Adrenal gland (tissue), 5 donors: Measurements from ENCODE around the gene PEX1.

Source experiments
- CTCF ChIP-seq, 6 experiments: fragments of 450-650 bp in 4 of 6; fragments of 200-600 bp in 2 of 6; sonication (generic) in 1 of 6; IDR thresholded peaks; 1 replicate in 5 of 6; 2 replicates in 1 of 6; pipeline versions ENCODE4 v1.5.1 to v1.8.0; 2016 to 2021; ENCODE audit warnings: antibody characterized with exemption in 6 of 6, mild to moderate bottlenecking in 2 of 6, moderate library complexity in 1 of 6
- POLR2A ChIP-seq, 2 donors: fragments of 450-650 bp; IDR thresholded peaks; one replicate each; pipeline ENCODE4 v1.6.1; 2017; ENCODE audit warnings: antibody characterized with exemption in 2 of 2, mild to moderate bottlenecking in 2 of 2, moderate library complexity in 1 of 2
- donor health status: DM: no; HTN: no; CAD: no.

- TF ChIP-seq CTCF (IDR thresholded peaks at IDR 0.05) (no peak), POLR2A (IDR thresholded peaks at IDR 0.05) (no peak)
These were observed 8.3 kb downstream of the PEX1 start for GRCh38 chr7:92520024-92520423.
